ENCODE data around the gene CSPG5. TPM values are rescaled to one million over a fixed set of nuclear protein-coding genes. Genes with fewer than 3 reads are reported as not detected.
A peak's percentile ranks its signal among the peaks of the same experiment; 100 is the strongest.

The CSPG5 gene
- total RNA-seq, 1 experiment from 2014 or later = 8.5 TPM

DNA sequence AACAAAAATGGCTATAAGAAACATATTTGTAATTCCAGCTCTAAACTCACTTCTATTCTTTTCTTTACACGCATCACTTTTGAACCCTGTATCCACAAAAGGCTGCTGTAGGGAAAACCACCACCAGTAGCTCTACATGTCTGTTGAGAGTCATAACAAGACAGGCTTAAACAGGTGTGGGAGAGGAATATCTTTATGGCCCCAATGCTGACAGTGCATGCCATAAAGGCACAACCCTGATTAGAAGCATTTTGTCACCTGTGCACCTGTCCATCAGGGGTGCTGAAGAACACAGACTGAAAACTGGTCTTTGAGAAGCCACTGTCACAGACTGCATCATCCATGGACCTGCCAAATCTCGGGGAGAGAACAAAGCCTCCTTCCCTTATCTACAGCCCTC is 11.6 kb upstream of the CSPG5 start:
- in situ Hi-C loops (cut with HindIII; ENCODE audit: low sequenced_read_pairs) = no loop called here
- no peak for DNase-seq (ENCODE audit: low spot score)

DNA sequence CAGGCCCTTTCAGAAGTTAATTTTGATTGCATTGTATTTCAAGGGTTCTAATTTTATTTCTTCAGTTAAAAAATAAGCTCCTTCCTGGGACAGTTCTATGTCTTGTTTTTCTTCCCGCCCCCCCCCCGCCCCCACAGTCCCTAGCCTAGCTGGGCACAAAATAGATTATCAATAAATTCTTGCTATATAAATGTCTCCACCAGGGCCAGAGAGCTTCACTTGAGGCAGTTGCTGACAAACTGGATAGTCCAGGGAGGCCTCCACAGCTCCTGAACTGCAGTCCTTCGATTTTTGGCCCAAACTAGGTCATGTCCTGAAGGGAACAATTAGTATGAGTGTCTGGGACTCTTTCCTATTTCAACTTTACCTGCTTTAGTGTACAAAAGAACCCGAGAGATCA is 9.9 kb upstream of the CSPG5 start:
- in situ Hi-C loops (cut with HindIII; ENCODE audit: low sequenced_read_pairs) = no loop called here
- DNase-seq (ENCODE audit: low spot score) = no peak

DNA sequence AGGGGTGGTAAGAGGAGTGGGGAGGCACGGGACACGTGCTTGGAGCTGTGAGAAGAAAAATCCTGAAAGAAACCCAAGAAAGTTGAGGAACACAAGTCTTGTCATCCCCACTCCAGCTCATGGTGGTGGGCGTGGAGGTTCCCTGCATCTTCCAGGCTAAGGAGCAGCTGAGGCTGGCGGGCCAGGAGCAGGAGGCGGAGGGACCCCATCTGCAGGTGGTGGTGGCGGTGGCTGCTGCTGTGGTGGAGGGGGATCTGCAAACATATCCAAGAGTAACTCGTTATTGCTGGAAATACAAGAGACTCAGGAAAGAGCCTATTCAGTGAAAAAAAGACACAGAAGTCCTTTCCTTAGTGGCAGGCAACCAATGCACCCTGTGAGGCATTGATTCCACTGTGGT is 9.4 kb upstream of the CSPG5 start:
- no peak for DNase-seq (ENCODE audit: low spot score)

DNA sequence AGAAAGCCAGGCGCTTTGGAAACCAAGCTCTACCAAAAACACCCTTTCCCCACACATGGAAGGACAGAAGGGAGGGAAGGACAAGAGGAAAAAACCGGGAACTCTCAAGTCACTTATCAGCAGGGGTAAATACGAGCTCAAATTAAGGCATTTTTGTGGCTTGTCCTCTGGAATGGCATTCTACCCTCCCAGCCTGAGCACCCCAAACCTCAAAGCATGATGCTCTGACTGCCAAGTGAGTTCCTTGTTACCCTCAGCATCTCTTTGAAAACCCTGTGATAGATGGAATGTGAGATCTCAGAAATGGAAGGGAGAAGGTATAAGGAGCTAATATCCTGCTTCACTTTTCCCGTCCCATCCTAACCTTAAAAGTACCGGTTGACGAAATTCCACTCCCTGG is 8.1 kb upstream of the CSPG5 start:
- in situ Hi-C loops (cut with HindIII; ENCODE audit: low sequenced_read_pairs) = no loop called here
- DNase-seq (ENCODE audit: low spot score) = no peak

More for the DNA sequence above, 9.4 kb upstream of the CSPG5 start:
- in situ Hi-C loops (cut with HindIII; ENCODE audit: low sequenced_read_pairs) = no loop called here

DNA sequence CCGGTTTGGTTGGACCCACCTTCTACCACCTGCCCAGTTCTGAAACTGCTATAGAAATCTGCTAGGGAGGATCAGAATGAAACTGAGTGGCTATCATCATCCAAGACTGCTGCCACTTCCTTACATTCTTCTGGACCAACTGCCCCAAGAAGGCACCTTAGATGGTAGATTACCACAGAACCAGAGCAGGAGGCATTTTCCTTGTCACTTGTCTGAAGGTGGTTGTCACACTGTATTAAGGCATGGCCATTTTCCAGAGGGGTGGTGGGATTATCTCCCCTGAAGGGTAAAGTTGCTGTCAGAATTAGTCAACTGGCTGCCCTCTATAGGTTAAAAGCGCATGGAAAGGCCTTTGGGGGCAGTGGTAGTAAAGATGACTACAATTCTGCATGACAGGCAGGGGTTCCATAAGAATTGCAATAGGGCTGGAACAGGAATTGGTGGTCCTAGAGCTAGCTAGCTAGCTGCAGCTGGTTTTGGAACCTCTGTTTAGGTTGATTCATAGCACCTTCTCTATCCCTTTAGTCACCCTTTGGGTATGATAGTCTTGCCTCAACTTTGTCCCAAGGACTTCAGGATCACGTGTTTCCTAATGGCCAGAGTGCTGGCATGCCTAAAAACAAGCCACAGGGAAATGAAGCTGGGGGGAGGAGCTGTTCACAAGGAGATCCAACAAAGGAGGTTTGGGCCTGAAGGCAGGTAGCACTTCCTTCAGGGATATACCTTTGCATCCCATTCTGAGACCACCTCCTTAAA is 4.8 kb upstream of the CSPG5 start:
- in situ Hi-C loops (cut with HindIII; ENCODE audit: low sequenced_read_pairs) = no loop called here
- DNase-seq (ENCODE audit: low spot score) = no peak

DNA sequence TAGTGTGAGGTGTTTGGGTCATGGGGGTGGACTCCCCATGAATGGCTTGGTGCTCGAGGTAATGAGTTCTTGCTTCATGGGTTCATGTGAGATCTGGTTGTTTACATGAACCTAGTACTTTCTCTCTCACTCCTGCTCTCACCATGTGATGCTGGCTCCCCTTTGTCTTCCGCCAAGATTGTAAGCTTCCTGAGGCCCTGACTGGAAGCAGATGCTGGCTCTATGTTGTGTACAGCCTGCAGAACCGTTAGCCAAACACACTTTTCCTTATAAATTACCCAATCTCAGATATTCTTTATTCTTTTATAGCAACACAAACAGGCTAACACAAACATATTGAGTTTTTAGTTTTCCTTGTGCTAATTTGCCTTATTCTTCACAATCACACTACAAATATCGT is 3.2 kb upstream of the CSPG5 start:
- no peak for DNase-seq (ENCODE audit: low spot score)
- in situ Hi-C loops (cut with HindIII; ENCODE audit: low sequenced_read_pairs) = no loop called here

DNA sequence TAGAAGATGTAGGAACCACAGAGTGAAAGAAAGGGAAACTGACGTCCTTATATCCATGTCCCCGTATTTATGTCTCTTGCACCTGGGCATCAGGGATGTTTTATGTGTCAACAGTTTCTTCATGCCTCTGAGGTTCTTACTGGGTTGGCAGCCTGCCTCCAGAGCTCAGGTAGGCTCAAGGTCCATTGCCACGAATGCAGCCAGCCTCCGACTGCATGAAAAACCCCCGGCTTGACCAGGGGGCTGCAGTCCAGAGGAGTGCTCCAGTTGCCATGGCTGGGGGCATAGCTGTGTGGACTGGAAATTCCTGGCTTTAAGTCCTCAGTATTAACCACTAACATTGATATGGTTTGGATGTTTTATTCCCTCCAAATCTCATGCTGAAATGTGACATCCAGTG is 2.8 kb upstream of the CSPG5 start:
- no peak for DNase-seq (ENCODE audit: low spot score)
- in situ Hi-C loops (cut with HindIII; ENCODE audit: low sequenced_read_pairs) = no loop called here

DNA sequence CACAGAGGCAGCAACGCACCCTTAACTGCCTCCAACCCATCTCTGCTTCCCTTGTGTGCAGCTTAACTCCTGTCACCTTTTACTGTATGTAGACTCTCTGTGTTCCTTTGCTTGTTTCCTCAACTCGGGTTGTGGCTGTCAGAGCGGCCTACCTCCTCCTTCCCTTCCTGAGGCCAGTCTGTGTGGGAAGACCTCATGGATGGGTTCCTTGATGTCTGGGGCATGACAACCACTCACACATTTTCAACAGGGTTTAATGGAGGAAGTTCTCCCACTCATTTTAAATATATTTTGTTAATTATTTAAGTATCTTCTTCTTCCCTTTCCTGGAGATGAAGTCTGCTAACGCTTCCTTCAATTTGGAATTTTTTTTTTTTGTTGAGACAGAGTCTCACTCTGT is 1.8 kb upstream of the CSPG5 start:
- DNase-seq (ENCODE audit: low spot score) = no peak
- in situ Hi-C loops (cut with HindIII; ENCODE audit: low sequenced_read_pairs) = no loop called here

DNA sequence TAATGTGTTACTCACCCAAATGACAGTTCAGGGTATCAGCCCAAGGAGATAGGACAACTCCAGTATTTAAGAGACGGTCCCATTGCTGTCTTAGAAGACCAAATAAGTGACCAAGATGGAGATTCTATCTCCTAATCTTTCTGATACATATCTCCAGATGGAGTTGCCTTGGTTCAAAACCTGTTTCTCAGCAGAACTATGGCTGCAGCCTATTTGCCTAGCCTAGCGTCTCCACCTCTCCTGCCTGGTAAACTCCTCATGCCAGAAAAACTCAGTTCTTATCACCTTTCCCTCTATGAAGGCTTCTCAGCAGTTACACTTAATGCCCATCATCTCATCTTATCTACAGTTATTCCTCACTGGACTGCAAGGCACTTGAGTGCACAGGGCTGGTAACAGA is 1.2 kb upstream of the CSPG5 start:
- in situ Hi-C loops (cut with HindIII; ENCODE audit: low sequenced_read_pairs) = no loop called here
- DNase-seq (ENCODE audit: low spot score) = no peak

DNA sequence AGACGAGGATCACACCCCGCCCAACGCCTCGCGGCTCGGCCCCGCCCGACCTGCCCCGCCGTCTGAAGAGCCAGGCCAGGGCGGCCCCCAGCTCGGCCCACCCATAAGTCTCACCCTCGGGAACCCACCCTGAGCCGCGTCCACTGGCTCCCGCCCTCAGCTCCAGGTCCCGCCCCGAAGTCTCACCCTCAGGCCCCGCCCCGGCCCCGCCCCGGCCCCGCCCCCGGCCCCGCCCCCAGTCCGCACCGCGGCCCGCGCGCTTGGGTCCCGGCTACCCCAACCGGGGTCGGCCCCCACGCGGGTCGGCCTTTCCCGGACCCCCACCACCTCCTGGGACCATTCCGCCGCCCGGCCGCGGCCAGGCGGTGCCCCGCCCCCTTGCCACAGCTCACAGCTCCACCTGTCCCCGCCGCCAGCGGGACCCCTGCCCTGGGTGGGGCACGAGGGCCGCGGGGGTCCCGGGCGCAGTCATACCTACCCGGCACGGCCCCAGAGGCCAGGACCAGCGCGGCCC is 489 bp downstream of the CSPG5 start:
- DNase-seq (ENCODE audit: low spot score) = peak; percentile 49
- in situ Hi-C loops (cut with HindIII; ENCODE audit: low sequenced_read_pairs) = no loop called here

DNA sequence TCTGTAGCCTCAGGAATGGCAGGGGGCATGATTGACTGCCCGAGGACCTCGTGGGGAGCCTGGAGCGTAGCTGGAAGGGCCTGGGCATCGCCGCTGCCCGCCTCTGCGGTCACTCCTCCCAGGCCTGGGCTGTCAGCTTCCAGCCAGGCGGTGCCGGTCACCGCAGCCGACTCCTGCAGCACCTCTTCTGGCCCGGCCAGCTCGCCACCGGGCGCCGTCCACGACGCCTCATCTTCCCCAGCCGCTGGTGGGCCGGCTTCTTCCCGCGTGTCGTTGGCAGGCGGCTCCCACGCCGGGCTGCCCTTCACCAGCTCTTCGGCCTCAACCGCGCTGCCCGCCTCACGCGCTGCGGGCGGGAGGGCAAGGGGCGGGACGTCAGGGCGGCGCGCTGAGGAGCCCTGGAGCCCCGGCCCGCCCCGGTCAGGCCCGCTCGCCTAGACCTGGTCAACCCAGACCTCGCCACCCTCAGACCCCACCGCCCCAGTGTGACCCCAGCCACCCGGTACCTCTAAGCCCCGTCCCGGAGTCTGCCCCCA is 1.0 kb downstream of the CSPG5 start:
- in situ Hi-C loops (cut with HindIII; ENCODE audit: low sequenced_read_pairs) = no loop called here
- no peak for DNase-seq (ENCODE audit: low spot score)

DNA sequence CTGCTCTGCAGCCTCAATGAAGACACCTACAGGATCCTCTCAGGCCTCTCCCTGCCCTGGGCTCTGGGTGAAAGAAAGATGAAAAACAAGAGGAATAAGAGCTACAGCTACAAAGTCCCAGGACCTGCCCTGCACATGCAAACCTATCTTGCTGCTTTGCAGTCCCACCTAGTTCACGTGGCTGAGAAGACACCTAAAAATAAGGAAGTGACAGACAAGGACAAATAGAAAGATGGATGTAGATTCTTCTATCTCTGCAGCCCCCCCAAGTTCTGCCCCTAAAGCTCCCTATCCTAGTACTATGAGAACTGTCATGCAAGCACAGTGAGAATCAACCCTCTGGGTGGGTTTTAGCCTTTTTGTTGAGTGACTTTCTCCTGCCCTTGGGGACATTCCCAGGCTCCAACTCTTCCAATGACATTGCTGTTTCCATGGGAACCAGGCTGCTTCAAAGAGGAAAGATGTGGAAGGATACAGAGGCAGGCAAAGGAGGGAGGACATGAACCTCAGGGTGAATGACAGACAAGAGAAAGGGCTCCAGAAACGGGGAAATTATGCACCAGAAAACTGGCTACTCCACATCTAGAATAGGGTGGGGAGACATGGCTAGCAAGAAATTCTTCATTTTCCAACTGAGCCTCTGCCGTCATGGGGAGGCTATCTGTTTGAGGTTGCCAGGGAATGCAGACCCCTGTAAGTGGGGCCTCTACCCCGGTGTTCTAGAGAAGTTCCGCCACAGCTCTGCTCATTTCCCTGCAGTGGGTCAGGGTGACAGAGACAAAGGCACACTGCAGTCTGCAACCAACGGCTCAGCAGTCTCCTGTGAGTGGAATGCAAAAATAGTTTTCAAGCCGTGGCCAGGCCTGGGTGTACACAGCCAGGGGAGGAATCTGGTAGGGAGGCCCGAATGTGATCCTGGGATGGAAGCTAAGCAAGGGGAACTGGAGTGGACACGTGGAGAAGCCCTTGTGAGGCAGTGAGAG is 5.2 kb downstream of the CSPG5 start:
- in situ Hi-C loops (cut with HindIII; ENCODE audit: low sequenced_read_pairs) = no loop called here
- peak; percentile 29 for DNase-seq (ENCODE audit: low spot score)

DNA sequence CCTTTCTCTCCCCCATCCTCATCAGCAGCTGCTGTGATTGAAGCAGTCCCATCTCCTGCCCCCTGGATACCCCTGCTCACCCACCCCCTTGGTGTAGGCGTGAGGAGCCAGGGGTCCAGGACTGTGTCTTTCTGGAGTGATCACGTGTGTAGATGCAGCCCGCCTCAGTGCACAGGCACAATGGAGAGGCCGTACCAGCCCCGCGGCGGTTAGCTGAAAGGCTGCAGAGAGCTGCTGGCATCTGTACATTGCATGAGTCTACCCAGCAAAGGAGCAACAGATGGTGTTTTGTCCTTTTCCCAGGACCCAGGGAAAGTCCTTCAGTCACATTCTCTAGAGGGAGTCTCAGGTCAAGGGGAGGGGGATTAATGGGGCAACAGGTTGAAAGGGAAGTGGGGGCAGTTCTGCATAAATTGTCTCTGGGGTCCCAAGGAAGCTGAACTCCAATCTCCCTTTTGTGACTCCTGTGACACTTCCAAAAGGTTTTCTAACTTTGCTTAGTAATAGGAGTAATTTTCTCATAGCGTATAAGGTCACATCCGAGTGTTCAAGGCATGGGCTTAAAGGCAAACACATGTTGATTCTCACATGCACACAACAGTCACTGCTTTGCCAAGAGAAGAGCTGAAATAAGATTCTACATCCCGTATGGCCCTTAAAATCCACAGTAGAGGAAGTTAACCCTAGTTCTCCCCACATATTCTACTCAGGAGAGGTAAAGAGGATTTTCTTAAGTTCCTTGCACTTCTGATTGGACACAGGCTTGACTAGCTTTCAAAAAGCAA is 7.1 kb downstream of the CSPG5 start:
- in situ Hi-C loops (cut with HindIII; ENCODE audit: low sequenced_read_pairs) = no loop called here
- DNase-seq (ENCODE audit: low spot score) = peak; percentile 55

DNA sequence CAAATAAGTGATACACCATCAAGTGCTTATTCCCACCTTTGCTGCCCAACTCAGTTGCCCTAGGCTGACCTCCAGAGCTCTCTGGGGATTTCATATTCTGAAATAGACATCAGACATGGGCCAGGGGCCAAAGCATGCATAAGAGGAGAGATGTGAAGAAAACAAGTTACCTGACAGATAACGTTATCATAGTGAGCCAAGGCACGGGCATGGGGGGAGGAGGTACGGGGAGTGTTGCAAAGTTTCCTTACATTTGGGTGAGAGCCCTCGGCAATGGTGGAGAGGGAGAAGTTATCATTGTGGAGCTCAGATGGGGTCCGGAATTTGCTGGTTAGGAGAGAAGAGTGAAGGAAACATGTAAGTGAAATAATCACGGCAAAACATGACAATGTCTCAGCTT is 9.8 kb downstream of the CSPG5 start:
- no peak for DNase-seq (ENCODE audit: low spot score)
- in situ Hi-C loops (cut with HindIII; ENCODE audit: low sequenced_read_pairs) = no loop called here

DNA sequence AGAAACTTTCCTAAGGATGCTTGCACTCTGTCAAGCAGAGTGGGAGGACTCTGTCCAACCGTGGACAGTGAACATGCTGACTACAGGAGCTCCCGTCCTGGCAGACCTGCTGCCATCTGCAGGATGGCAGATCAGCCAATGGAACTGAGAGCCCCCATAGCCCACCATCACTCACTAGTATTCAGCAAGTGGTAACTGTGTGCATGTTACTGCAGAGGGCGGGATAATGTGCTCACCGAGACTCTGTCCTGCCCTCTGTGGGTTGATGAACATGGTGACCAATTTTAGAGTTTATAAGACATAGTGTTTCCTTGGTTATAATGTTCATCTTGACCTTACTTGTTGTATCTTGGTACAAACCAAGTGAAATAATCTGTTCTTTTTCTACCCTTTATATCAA is 11.5 kb downstream of the CSPG5 start:
- in situ Hi-C loops (cut with HindIII; ENCODE audit: low sequenced_read_pairs) = no loop called here
- DNase-seq (ENCODE audit: low spot score) = no peak

DNA sequence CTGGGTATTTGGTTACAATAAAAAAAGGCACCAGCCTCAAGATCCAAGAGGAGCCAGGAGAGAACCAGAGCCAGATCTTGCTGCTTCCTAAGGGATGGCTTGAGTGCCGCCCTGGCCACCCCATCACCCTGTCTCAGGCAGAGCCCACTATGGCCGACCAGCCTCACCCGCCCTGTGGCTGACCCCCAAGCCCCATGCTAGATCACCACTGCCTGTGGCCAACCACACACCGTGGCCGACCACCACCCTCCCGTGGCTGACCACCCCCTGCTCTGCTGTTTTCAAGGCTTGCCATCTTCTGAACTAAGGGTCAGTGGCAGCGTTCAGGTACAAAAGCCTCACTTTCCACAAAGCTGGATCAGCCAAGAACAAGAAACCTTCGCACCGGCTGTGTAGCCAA is 12.0 kb downstream of the CSPG5 start:
- DNase-seq (ENCODE audit: low spot score) = no peak
- in situ Hi-C loops (cut with HindIII; ENCODE audit: low sequenced_read_pairs) = no loop called here

DNA sequence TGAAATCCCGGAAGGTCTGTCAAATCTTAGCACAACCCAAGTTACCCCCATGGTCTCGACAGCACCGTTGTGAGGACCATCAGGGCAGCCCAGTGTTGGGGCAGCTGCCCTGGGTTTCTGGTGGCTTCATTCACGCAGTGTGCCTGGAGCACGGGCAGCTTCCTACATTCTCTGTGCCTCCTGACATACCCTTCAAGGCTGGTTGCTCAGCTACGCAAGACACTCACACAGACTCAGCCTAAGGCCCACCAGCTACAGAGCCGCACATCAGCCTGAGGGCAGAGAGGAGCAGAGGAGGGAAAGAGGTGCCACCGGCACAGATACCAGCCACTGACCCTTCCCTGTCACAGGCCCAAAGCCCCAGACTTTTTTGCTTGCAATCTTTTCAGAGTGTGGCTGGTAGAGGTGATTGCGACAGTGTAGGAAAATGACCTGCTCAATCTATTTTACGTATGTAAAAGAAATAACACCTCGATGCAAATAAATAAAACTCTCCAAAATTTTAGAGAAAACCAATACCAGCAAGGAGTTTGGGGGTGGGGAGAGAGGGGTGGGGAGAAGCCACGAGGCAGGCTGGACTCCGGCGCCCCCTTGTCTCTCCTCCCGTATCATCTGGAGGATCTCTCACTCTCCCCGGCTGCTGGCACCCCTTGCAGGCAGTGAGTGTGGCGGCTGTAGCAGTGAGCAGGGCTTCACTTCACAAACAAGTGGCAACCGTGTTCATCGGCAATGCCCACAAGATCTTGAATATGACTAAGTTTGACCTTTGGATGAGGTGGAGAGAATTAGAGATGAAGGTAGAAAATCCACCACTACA is 12.7 kb downstream of the CSPG5 start:
- in situ Hi-C loops (cut with HindIII; ENCODE audit: low sequenced_read_pairs) = no loop called here
- no peak for DNase-seq (ENCODE audit: low spot score)

DNA sequence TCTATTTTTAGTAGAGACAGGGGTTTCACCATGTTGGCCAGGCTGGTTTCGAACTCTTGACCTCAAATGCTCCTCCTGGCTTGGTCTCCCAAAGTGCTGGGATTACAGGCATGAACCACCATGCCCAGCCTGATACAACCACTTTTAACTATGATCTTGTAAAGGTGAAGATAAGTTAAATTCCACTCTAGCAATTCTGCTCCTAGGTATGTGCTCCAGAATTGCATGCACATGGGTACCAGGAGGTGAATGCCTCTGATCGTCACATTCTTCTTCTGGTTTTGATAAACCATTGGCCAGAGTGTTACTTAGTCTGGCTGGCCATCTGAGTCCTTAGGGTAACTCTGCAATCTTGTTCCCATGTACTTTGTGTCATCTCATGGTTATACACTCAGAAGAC is 22.3 kb downstream of the CSPG5 start:
- DNase-seq (ENCODE audit: low spot score) = no peak
- in situ Hi-C loops (cut with HindIII; ENCODE audit: low sequenced_read_pairs) = no loop called here

Measured in G401 (cell line).